Measurements from ENCODE around the gene RAB11FIP3.
"Not testable (repeated sequence)": the region's sequence is repeated elsewhere in the genome, so short reads cannot be mapped to it uniquely, and the experiment has no call there.

The RAB11FIP3 gene

GRCh38 chr16:495127-495748 is 69.8 kb downstream of the RAB11FIP3 start:
- DNase-seq: peak in 1 of 5 experiments; percentile 42

DNA sequence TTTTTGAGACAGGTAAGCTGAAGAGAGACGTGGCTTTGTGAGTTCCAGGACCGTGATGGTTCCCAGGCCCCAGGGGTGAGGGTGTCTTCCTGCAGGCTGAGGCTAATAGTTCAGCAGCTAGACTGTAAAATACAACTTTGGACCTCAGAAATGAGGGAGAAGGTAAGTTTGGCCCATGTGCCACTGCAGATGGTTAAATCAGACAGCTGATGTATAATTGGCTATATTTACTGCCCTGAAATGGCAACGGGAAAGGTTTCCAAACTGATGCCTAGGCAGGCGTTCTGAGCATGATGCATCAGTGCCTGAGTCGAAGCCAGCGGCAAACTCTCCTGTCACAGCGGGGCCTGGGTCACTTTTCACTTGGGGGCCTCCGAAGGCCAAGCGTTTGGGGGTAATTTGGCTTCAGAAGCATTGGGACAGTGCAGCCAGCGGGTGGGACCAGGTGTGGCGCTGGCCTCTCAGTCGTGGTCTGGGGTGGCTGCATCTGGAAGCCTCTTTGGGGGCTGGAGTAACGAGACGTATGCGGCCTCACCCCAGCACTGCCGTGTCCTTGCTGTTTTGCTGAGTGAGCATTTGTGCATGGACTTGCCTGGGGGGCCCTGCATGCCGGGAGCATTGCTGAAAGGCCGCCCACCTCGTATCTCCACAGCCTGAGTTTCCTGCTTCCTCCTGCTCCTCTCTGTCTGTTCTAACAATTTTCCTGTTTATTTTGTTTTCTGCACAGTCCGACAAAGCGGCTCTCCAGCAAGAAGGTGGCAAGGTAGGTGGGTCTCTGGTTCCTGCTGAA is 70.8 kb downstream of the RAB11FIP3 start:
- DNase-seq: no peak

DNA sequence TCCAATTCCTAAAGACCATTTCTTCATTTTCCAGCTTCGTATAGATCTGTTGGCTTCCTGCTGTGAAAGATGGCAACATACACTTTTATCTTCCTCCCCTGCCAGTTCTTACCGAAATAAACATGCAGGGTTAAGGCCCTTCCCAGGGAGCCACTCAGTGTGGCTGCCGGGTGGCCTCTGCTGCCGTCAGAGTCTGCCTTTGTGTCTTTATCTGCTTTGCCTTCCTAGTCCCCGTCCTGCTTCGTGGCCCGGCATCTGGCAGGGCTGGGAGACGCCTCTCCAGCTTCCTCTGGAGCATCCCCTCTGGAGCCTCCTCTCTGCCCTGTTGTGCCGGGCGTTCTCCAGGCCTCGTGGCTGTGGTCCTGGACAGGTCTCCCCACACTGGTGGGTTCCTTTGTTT is 71.8 kb downstream of the RAB11FIP3 start:
- DNase-seq: no peak

DNA sequence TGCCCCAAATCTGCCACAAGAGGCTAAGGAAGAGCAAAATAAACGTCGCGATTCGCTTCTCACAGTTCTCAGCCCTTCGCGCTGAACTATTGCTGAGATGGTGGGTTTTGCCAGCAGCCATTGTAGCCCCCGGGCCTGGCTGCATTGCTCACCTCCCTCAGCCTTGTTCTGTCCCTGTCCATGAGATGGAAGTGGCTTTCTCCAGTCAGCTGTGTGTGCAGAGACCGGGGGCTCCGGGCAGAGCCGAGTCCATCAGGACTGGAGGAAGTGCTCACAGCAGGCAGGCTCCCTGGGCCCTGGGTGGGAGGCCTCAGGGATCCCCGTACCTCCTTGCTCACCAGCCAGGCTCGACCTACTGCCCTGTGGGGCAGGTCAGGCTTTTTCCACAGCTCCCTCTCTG is 74.5 kb downstream of the RAB11FIP3 start:
- no peak for DNase-seq

GRCh38 chr16:500709-501108 is 75.3 kb downstream of the RAB11FIP3 start:
- DNase-seq: no peak

- DNase-seq: no peak
These were observed 76.9 kb downstream of the RAB11FIP3 start for GRCh38 chr16:502179-502943.

DNA sequence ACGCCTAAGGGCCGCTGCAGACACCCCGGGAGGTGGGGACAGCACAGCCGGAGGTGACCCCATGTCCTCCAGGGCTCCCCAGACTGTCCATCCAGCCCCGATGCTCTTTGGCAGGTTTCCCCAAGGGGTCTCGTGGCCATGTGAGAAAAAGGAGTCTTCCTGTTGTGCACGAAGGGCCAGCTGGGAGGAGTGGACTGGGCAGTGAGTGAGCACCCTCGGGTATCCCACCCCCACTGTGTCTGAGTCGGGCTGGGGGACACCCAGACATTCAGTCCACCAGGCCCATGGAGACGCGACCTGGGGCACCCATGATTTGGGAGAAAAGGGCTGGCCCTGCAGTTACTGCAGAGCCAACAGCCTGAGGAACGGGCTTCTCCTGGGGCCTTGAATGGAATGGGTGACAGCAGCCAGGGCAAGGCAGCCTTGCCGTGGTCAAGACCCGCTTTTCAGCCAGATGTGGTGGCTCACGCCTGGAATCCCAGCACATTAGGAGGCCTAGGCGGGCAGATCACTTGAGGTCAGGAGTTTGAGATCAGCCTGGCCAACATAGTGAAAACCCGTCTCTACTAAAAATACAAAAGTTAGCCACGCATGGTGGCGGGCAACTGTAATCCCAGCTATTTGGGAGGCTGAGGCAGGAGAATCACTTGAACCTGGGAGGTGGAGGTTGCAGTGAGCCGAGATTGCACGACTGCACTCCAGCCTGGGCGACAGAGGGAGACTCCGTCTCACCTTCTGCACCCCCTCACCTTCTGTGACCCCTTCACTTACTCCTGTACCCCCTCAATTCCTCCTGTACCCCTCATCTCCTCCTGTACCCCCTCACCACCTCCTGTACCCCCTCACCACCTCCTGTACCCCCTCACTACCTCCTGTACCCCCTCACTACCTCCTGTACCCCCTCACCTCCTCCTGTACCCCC is 78.0 kb downstream of the RAB11FIP3 start:
- DNase-seq: no peak

GRCh38 chr16:505479-506245 is 80.2 kb downstream of the RAB11FIP3 start:
- DNase-seq: no peak

DNA sequence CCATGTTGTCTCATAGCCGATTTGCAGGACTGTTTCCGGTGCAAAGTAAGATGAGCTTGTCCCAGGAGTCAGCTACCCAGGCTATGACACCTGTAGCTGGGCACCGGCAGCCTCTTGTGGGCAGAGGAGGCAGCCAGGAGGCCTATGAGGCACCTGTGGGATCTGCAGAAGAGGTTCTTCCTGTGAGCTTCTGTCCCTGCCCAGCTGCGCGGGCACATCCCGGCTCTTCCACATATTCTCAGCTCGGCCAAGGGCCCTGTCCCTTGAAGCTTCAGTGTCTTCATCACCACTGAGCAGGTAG is 80.7 kb downstream of the RAB11FIP3 start:
- DNase-seq: no peak

DNA sequence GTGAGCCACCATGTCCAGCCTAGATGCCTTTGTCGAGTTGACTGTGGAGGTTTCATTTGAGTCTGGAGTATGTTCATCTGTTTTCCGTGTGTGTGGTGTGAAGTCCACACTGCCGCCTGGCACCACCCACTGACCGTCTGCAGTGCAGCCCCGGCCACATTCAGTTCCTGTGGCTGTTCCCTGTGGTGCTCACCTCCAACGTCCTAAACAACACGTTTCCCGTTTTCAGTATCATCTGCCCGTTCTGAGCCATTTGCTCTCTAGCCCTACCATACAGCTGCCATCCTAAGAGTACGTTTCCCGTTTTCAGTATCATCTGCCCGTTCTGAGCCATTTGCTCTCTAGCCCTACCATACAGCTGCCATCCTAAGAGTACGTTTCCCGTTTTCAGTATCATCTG is 82.1 kb downstream of the RAB11FIP3 start:
- not testable (repeated sequence) for DNase-seq

DNA sequence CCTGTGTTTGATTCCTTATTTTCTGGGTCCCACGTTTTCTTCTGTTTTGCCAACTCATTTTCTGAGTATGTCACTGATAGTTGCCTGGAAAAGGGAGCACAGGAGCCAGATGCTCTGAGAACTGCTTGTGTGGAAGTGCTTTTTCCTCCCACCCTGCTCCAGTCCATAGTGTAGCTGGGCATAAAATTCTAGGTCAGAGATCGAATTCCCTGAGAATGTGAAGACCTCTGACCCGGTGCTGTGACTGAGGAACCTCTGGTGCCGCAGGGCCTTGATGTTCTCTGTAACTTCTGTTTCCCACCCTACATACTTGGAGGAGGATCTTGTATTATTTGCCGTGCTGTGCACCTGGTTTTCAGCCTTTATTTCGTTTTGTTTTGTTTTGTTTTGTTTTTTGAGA is 82.5 kb downstream of the RAB11FIP3 start:
- no peak for DNase-seq

- no peak for DNase-seq
These were observed 83.7 kb downstream of the RAB11FIP3 start for GRCh38 chr16:508884-509736.

GRCh38 chr16:510066-510825 is 84.8 kb downstream of the RAB11FIP3 start:
- no peak for DNase-seq

- no peak for DNase-seq
These were observed 87.4 kb downstream of the RAB11FIP3 start for GRCh38 chr16:512802-513201.

DNA sequence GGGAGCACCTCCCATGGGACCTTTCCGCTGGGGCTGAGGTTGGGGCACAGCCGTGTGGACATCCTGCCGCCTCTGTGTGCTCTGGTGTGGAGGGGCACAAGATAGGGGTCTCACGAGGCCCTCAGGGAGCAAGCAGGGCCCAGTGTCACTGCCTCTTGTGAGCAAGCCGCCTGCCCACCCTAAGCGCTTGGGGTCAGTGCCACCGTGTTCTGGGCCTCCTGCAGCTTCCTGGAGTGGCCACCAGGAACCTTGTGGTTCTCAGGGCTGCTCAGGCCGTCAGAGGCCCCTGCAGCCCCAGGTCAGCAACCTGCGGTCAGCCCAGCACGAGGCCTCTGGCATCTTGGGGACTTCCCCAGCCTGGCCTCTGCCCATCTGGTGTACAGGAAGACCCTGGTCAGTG is 88.5 kb downstream of the RAB11FIP3 start:
- no peak for DNase-seq

GRCh38 chr16:515175-515938 is 89.9 kb downstream of the RAB11FIP3 start:
- no peak for DNase-seq

DNA sequence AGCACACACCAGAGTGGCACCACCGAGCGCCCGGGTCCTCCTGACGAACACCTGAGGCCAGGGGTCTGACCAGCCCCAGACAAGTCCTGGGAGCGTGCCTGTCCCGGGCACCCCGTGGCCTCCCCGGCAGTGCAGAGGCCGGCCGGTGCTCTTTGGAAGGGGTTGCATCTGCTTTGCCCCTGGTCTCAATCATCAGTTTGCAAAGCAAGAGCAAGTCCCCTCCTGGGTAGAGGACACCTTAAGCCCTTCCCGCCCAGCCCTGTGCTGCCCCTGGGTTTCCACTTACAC is 90.4 kb downstream of the RAB11FIP3 start:
- no peak for DNase-seq

DNA sequence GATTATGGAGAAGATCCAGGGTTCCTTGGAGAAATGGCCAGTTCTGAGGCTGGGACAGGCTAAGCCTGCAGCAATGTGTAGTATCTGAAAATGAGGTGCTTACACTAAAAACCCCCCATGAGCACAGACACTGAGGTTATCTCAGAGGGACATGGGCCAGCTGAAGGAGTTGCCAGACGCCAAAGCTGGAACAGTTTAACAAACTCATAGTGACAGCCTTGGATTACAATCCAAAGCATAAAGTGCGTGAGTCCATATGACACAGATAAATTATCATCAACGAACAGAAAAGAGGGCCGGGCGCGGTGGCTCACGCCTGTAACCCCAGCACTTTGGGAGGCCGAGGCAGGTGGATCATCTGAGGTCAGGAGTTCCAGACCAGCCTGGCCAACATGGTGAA is 90.9 kb downstream of the RAB11FIP3 start:
- no peak for DNase-seq

GRCh38 chr16:518858-519257 is 93.4 kb downstream of the RAB11FIP3 start:
- no peak for DNase-seq

- no peak for DNase-seq
These were observed 94.0 kb downstream of the RAB11FIP3 start for GRCh38 chr16:519425-519824.
